H54 (cell line): ENCODE results near the gene APOBEC3B.
"Not testable (repeated sequence)": the region's sequence is repeated elsewhere in the genome, so short reads cannot be mapped to it uniquely, and the experiment has no call there.

Experiments
- DNase-seq: peaks from one replicate; pipeline ENCODE4 v3.0.0; 2011; ENCODE audit warnings: low spot score, mixed read lengths; ENCODE audit not compliant: insufficient read length
- FAIRE-seq: peaks from 3 replicates; lab custom pipeline; 2011; peaks lifted over from hg19 to GRCh38; lab: Jason Lieb, UNC
- POLR2A ChIP-seq: IDR thresholded peaks from 2 replicates; pipeline ENCODE4 v1.6.1; 2011; ENCODE audit warnings: low read depth, mild to moderate bottlenecking, low read length

Gene APOBEC3B

GRCh38 chr22:38981992-38982927, at the start of gene APOBEC3B:
Gene APOBEC3B (plus strand): TSS chr22:38982347. CDS start chr22:38982454, 107 bp downstream.
- FAIRE-seq (no peak), DNase-seq (peak; percentile 63)
- TF ChIP-seq POLR2A = peak; percentile 15; the same call in 1 of the 2 replicates

GRCh38 chr22:38935023-38935422, 47.1 kb upstream of the APOBEC3B start:
- DNase-seq = no peak
- FAIRE-seq = no peak
- TF ChIP-seq POLR2A = no peak

GRCh38 chr22:38935616-38936015, 46.5 kb upstream of the APOBEC3B start:
- FAIRE-seq = no peak
- DNase-seq = no peak
- TF ChIP-seq POLR2A = no peak

GRCh38 chr22:38936562-38936961, 45.6 kb upstream of the APOBEC3B start:
- DNase-seq (no peak), FAIRE-seq (no peak)
- TF ChIP-seq POLR2A = no peak

GRCh38 chr22:38937036-38937435, 45.1 kb upstream of the APOBEC3B start:
- no peak for DNase-seq
- TF ChIP-seq POLR2A = no peak
- FAIRE-seq = no peak

GRCh38 chr22:38937541-38937940, 44.6 kb upstream of the APOBEC3B start:
- DNase-seq (no peak), FAIRE-seq (no peak)
- TF ChIP-seq POLR2A = no peak

- DNase-seq (no peak), FAIRE-seq (no peak)
- TF ChIP-seq POLR2A = no peak
Measured at GRCh38 chr22:38938221-38938620, 43.9 kb upstream of the APOBEC3B start.

GRCh38 chr22:38938925-38939324, 43.2 kb upstream of the APOBEC3B start:
- TF ChIP-seq POLR2A = no peak
- no peak for FAIRE-seq

GRCh38 chr22:38940811-38941384, 41.2 kb upstream of the APOBEC3B start:
- FAIRE-seq (no peak), DNase-seq (no peak)
- no peak for TF ChIP-seq POLR2A

More at GRCh38 chr22:38938925-38939324, 43.2 kb upstream of the APOBEC3B start:
- DNase-seq = no peak

GRCh38 chr22:38941488-38941987, 40.6 kb upstream of the APOBEC3B start:
- DNase-seq (no peak), FAIRE-seq (no peak)
- TF ChIP-seq POLR2A = no peak

- DNase-seq (no peak), FAIRE-seq (no peak)
- no peak for TF ChIP-seq POLR2A
Measured at GRCh38 chr22:38942702-38943101, 39.4 kb upstream of the APOBEC3B start.

- FAIRE-seq (no peak), DNase-seq (no peak)
- TF ChIP-seq POLR2A = no peak
Measured at GRCh38 chr22:38943201-38943600, 38.9 kb upstream of the APOBEC3B start.

GRCh38 chr22:38943882-38944281, 38.3 kb upstream of the APOBEC3B start:
- DNase-seq (no peak), FAIRE-seq (no peak)
- TF ChIP-seq POLR2A = no peak

- no peak for FAIRE-seq
- TF ChIP-seq POLR2A = no peak
- DNase-seq = no peak
Measured at GRCh38 chr22:38944653-38945052, 37.5 kb upstream of the APOBEC3B start.

- not testable (repeated sequence) for FAIRE-seq, DNase-seq
Measured at GRCh38 chr22:38945706-38946338, 36.3 kb upstream of the APOBEC3B start.
